ENCODE data around the gene PRDM1. TPM values are rescaled to one million over a fixed set of nuclear protein-coding genes. Genes with fewer than 3 reads are reported as not detected.

The PRDM1 gene
- total and polyA plus RNA-seq, 2 of the 13 experiments (the other 11 are each of a cell fraction or from before 2014, with no cell fraction given), result 0.13 TPM; not detected in 1

DNA sequence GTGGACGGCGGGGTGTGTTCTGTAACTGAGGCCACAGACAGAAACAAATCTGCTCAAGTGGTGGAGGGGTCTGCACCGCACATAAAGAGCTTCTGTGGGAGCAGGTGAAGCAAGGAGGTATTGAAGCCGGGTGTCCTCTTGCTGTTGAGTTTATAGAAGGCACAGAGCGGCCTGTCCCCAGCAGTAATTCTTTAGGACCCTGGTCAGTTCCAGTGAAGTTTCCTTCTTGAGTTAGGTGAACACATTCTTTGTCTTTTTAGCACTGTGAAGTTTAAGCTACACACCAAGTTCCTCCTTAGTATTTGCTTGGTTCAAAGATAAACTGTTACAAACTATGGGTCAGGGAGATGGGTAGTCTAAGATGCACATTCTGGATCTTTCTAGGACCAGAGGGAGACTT lies 6.1 kb downstream of the PRDM1 start:
- H3K4me2 ChIP-seq (ENCODE audit: low read depth, low read length), result no peak overlapping the region
- no peaks in the 10 kb centered on the region for H3K36me3 ChIP-seq (replicated peaks in 1 of 2; ENCODE audit: control insufficient read depth in 1 of 2, insufficient read depth in 2 of 2, low read length in 2 of 2)
- no peak overlapping the region for H3K27ac ChIP-seq (ENCODE audit: extremely low read length, insufficient read depth, low read length)
- H3K9ac ChIP-seq (ENCODE audit: insufficient read depth, low read depth, low read length), result no peak overlapping the region
- H4K20me1 ChIP-seq (ENCODE audit: insufficient read depth, low read length), result no peaks in the 10 kb centered on the region
- ATAC-seq (no peak), DNase-seq (ENCODE audit: low spot score) (no peak), FAIRE-seq (no peak)
- no peak overlapping the region for H3K4me3 ChIP-seq (replicated peaks in 1 of 3; ENCODE audit: insufficient read depth in 1 of 3, low read depth in 2 of 3, low read length in 3 of 3)
- 14% methylated on average over 5 of the region's 5 CpGs for WGBS (ENCODE audit: low lambda C conversion rate)
- BruUV-seq (replicated peaks), result no TSS peak
- H3K27me3 ChIP-seq (ENCODE audit: control insufficient read depth in 1 of 2, insufficient read depth in 2 of 2, low read length in 2 of 2), result peaks cover 4 to 39% of the 10 kb centered on the region in 2 experiments; a peak in 4 of 5 replicates
- POLR2A ChIA-PET, result no interaction called here
- no peaks in the 10 kb centered on the region for H3K79me2 ChIP-seq (ENCODE audit: insufficient read depth, low read length)
- TF ChIP-seq RAD51 (IDR thresholded peaks at IDR 0.05; ENCODE audit: borderline replicate concordance), result no peak
- TF ChIP-seq, protein P1, sequence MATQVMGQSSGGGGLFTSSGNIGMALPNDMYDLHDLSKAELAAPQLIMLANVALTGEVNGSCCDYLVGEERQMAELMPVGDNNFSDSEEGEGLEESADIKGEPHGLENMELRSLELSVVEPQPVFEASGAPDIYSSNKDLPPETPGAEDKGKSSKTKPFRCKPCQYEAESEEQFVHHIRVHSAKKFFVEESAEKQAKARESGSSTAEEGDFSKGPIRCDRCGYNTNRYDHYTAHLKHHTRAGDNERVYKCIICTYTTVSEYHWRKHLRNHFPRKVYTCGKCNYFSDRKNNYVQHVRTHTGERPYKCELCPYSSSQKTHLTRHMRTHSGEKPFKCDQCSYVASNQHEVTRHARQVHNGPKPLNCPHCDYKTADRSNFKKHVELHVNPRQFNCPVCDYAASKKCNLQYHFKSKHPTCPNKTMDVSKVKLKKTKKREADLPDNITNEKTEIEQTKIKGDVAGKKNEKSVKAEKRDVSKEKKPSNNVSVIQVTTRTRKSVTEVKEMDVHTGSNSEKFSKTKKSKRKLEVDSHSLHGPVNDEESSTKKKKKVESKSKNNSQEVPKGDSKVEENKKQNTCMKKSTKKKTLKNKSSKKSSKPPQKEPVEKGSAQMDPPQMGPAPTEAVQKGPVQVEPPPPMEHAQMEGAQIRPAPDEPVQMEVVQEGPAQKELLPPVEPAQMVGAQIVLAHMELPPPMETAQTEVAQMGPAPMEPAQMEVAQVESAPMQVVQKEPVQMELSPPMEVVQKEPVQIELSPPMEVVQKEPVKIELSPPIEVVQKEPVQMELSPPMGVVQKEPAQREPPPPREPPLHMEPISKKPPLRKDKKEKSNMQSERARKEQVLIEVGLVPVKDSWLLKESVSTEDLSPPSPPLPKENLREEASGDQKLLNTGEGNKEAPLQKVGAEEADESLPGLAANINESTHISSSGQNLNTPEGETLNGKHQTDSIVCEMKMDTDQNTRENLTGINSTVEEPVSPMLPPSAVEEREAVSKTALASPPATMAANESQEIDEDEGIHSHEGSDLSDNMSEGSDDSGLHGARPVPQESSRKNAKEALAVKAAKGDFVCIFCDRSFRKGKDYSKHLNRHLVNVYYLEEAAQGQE (IDR thresholded peaks at IDR 0.05; ENCODE audit: borderline replicate concordance in 1 of 2, low read depth in 1 of 2, low read length in 2 of 2), result peak in 1 of 2 experiments; percentile 51; a peak in 1 of 4 replicates
- in situ Hi-C loops (cut with HindIII; ENCODE audit: extremely low pct_ligation_motif_present, low pct_unique_long_range_greater_than_20kb), result no loop called here
- no peaks in the 10 kb centered on the region for H3K4me1 ChIP-seq (ENCODE audit: insufficient read depth, low read length)
- no peaks in the 10 kb centered on the region for H3K9me3 ChIP-seq (ENCODE audit: low read length)
- intact Hi-C loops (cut with micrococcal nuclease; ENCODE audit: unreplicated experiment), result no loop called here
- H2AFZ ChIP-seq (ENCODE audit: low read length), result no peak overlapping the region
- CTCF ChIA-PET (ENCODE audit: low intra/inter-chr PET ratio, low total read pairs), result no interaction called here

DNA sequence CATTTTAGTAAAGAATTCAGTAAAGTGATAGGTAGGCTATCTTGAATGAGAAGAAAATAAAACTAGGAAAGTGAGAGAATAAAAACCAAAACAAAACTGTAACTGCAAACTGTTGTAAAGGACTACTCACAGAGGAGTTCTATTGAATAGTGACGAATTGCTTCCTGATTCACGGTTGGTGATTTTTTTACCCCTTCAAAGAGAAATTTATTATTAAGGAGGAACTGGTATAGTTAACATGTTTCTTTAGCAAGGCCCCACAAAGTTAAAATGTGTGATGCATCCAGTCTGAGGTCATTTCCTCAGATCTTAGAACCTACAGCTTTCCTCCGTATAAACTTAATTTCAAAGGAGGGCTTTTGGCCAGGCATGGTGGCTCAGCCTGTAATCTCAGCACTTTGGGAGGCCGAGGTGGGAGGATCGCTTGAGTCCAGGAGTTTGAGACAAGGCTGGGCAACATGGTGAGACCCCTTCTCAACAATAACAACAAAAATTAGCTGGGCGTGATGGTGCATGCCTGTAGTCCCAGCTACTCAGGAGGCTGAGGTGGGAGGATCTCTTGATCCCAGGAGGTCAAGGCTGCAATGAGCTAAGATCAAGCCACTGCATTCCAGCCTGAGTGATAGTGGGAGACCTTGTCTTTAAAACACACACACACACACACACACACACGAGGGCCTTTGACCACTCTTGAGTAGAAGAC lies 8.3 kb downstream of the PRDM1 start:
- no peak overlapping the region for H3K27ac ChIP-seq (ENCODE audit: extremely low read length, insufficient read depth, low read length)
- intact Hi-C loops (cut with micrococcal nuclease; ENCODE audit: unreplicated experiment), result no loop called here
- no peaks in the 10 kb centered on the region for H3K79me2 ChIP-seq (ENCODE audit: insufficient read depth, low read length)
- no peaks in the 10 kb centered on the region for H4K20me1 ChIP-seq (ENCODE audit: insufficient read depth, low read length)
- no peak overlapping the region for H3K4me3 ChIP-seq (replicated peaks in 1 of 3; ENCODE audit: insufficient read depth in 1 of 3, low read depth in 2 of 3, low read length in 3 of 3)
- FAIRE-seq, result no peak
- H3K9me3 ChIP-seq (ENCODE audit: low read length), result no peaks in the 10 kb centered on the region
- 13% methylated on average over 7 of the region's 7 CpGs for WGBS (ENCODE audit: low lambda C conversion rate)
- H3K4me1 ChIP-seq (ENCODE audit: insufficient read depth, low read length), result peaks cover 6% of the 10 kb centered on the region; the same call in 1 of the 2 replicates
- BruUV-seq (replicated peaks), result no TSS peak
- H3K4me2 ChIP-seq (ENCODE audit: low read depth, low read length), result no peak overlapping the region
- POLR2A ChIA-PET, result no interaction called here
- CTCF ChIA-PET (ENCODE audit: low intra/inter-chr PET ratio, low total read pairs), result no interaction called here
- no peak overlapping the region for H2AFZ ChIP-seq (ENCODE audit: low read length)
- DNase-seq (ENCODE audit: low spot score), result no peak
- peaks cover 1 to 37% of the 10 kb centered on the region in 2 experiments; a peak in 2 of 5 replicates for H3K27me3 ChIP-seq (ENCODE audit: control insufficient read depth in 1 of 2, insufficient read depth in 2 of 2, low read length in 2 of 2)
- in situ Hi-C loops (cut with HindIII; ENCODE audit: extremely low pct_ligation_motif_present, low pct_unique_long_range_greater_than_20kb), result no loop called here
- ATAC-seq, result no peak
- H3K9ac ChIP-seq (ENCODE audit: insufficient read depth, low read depth, low read length), result no peak overlapping the region
- H3K36me3 ChIP-seq (replicated peaks in 1 of 2; ENCODE audit: control insufficient read depth in 1 of 2, insufficient read depth in 2 of 2, low read length in 2 of 2), result no peaks in the 10 kb centered on the region
- no peak for TF ChIP-seq RBAK (CRISPR knock-in tag; IDR thresholded peaks at IDR 0.05)
- TF ChIP-seq, protein P2, sequence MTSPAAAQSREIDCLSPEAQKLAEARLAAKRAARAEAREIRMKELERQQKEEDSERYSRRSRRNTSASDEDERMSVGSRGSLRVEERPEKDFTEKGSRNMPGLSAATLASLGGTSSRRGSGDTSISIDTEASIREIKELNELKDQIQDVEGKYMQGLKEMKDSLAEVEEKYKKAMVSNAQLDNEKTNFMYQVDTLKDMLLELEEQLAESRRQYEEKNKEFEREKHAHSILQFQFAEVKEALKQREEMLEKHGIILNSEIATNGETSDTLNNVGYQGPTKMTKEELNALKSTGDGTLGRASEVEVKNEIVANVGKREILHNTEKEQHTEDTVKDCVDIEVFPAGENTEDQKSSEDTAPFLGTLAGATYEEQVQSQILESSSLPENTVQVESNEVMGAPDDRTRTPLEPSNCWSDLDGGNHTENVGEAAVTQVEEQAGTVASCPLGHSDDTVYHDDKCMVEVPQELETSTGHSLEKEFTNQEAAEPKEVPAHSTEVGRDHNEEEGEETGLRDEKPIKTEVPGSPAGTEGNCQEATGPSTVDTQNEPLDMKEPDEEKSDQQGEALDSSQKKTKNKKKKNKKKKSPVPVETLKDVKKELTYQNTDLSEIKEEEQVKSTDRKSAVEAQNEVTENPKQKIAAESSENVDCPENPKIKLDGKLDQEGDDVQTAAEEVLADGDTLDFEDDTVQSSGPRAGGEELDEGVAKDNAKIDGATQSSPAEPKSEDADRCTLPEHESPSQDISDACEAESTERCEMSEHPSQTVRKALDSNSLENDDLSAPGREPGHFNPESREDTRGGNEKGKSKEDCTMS (CRISPR knock-in tag; conservative IDR thresholded peaks at IDR 0.05), result no peak
- no peak for TF ChIP-seq ZNF598 (CRISPR knock-in tag; IDR thresholded peaks at IDR 0.05; ENCODE audit: borderline replicate concordance)
- TF ChIP-seq, protein P3, sequence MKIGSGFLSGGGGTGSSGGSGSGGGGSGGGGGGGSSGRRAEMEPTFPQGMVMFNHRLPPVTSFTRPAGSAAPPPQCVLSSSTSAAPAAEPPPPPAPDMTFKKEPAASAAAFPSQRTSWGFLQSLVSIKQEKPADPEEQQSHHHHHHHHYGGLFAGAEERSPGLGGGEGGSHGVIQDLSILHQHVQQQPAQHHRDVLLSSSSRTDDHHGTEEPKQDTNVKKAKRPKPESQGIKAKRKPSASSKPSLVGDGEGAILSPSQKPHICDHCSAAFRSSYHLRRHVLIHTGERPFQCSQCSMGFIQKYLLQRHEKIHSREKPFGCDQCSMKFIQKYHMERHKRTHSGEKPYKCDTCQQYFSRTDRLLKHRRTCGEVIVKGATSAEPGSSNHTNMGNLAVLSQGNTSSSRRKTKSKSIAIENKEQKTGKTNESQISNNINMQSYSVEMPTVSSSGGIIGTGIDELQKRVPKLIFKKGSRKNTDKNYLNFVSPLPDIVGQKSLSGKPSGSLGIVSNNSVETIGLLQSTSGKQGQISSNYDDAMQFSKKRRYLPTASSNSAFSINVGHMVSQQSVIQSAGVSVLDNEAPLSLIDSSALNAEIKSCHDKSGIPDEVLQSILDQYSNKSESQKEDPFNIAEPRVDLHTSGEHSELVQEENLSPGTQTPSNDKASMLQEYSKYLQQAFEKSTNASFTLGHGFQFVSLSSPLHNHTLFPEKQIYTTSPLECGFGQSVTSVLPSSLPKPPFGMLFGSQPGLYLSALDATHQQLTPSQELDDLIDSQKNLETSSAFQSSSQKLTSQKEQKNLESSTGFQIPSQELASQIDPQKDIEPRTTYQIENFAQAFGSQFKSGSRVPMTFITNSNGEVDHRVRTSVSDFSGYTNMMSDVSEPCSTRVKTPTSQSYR (CRISPR knock-in tag; IDR thresholded peaks at IDR 0.05; ENCODE audit: borderline replicate concordance), result no peak
- TF ChIP-seq FOXO1 (CRISPR knock-in tag; IDR thresholded peaks at IDR 0.05), result no peak
